ENCODE measurements around the gene BCDIN3D.

The BCDIN3D gene

GRCh38 chr12:49806321-49806813, 36.5 kb downstream of the BCDIN3D start:
- TF ChIP-seq, protein P1, sequence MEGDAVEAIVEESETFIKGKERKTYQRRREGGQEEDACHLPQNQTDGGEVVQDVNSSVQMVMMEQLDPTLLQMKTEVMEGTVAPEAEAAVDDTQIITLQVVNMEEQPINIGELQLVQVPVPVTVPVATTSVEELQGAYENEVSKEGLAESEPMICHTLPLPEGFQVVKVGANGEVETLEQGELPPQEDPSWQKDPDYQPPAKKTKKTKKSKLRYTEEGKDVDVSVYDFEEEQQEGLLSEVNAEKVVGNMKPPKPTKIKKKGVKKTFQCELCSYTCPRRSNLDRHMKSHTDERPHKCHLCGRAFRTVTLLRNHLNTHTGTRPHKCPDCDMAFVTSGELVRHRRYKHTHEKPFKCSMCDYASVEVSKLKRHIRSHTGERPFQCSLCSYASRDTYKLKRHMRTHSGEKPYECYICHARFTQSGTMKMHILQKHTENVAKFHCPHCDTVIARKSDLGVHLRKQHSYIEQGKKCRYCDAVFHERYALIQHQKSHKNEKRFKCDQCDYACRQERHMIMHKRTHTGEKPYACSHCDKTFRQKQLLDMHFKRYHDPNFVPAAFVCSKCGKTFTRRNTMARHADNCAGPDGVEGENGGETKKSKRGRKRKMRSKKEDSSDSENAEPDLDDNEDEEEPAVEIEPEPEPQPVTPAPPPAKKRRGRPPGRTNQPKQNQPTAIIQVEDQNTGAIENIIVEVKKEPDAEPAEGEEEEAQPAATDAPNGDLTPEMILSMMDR (IDR thresholded peaks at IDR 0.05; ENCODE audit: extremely low read depth, missing control alignments) = no peak
- DNase-seq (ENCODE audit: low spot score) = no peak

- TF ChIP-seq, protein P1 (IDR thresholded peaks at IDR 0.05; ENCODE audit: extremely low read depth, missing control alignments) = no peak
- no peak for DNase-seq (ENCODE audit: low spot score)
These were observed 37.5 kb downstream of the BCDIN3D start for GRCh38 chr12:49805409-49805808.

GRCh38 chr12:49804821-49805220, 38.1 kb downstream of the BCDIN3D start:
- TF ChIP-seq, protein P1 (IDR thresholded peaks at IDR 0.05; ENCODE audit: extremely low read depth, missing control alignments) = no peak

DNA sequence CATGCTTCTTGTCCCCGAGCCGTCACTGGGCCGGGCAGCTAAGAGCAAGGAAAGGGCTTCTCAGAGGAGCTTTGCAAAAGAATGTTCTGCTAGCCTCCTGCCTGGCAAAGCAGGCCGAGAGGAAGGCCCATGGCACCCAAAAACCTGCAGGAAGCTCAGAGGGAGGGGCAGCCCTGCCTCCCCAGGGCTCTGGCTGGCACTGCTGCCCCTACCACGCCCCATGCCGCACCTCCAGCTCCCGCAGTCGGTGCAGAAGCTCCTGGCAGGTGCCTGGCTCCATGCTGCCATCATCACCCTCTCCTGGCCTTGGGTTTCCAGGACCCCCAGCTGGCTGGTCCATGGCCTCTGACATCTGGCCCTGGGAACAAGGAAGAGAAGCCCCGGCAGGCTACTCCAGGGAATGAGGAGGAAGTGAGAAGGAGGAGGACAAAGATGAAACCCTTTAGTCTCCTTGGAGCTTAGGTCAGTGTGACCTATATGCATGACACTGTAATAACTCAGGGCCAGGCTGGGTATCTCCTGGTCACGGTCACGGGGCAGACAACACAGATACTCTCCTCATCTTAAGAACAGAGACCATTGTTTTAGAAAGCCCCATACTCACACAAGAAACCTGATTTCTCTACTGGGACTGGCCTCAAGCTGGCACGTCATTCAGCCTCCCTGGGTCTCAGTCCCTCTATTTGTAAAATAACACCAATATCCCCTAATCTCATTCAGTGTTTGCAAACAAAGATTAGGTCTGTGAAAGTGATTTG, 39.0 kb downstream of the BCDIN3D start:
- TF ChIP-seq, protein P1 (IDR thresholded peaks at IDR 0.05; ENCODE audit: extremely low read depth, missing control alignments) = no peak

More at GRCh38 chr12:49804821-49805220, 38.1 kb downstream of the BCDIN3D start:
- no peak for DNase-seq (ENCODE audit: low spot score)

DNA sequence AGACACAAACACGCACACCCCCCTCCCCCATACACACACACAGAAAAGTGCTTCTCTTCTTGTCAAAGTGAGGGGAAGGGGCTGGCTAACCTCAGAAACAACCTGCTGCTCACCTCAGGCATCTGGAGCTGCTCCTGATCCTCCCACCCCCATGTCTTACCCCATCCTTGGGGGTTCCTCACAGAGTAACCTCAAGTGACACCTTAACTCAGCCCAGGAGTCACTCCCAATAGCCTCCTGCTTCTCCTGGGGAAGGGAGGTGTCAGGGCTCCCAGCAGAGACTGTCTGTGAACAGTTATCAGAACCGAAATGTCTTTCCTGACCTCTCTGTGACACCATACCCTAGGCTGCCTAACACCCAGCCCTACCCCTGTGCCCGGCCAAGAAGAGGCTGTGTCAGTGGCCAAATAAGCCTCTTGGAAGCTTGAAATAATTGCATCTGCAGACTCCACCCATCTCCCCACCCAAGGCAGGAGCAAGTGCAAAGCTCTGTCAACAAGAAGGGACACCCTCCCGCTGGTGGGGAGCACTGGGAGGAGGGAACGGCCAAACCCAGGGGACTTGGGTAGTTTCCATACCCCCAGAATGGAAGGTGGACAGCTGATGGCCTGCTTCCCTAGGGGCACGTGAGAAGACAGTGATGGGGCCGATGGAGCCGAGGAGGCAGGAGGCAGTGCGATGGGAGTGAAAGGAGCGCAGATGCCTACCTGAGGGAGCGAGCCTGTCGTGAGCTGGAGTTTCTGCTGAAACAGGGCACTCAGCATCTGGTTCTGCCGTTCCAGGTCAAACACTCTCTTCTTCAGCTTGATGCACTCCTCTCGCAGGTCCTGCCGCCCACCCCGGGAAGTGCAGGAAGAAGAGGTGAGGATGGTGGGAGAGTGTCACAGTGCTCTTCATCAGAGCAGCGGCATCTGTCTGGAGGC, 41.5 kb downstream of the BCDIN3D start:
- TF ChIP-seq, protein P1 (IDR thresholded peaks at IDR 0.05; ENCODE audit: extremely low read depth, missing control alignments) = no peak
- DNase-seq (ENCODE audit: low spot score) = no peak

More for the DNA sequence above, 39.0 kb downstream of the BCDIN3D start:
- no peak for DNase-seq (ENCODE audit: low spot score)

DNA sequence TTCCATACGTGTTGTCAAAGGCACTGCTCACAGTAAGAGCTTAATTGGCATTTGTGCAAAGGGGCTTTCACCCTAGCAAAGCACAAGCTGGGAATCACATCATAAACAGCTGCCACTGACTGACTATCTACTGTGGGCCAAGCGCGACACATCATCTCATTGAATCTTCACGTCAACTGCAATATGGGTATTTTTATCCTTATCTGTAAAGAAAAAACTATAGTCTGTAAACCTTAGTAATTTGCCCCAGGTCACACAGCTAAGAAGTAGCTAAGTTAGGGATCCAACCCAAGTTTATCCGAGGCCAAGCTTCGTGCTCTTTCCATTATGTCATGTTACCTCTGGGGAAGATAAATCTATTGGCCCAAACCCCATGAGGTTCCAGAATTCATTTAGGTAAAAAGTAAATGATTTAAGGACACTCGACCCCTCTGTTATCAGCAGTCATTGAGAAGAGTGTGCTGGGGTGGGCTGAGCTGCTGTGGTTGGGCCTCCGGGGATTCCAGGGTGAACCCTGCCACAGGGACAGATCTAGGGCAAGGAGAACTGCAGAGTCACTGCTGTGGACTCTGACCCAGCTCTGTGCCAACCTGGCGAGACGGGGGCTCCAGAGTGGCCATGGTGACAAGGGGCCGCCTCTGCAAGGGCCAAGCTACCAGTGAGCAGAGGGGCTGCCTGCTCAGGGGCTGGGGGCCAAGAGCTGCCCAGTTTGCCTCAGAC, 42.3 kb downstream of the BCDIN3D start:
- DNase-seq (ENCODE audit: low spot score) = no peak
- TF ChIP-seq, protein P1 (IDR thresholded peaks at IDR 0.05; ENCODE audit: extremely low read depth, missing control alignments) = no peak
